Ovary (tissue), 9 donors: ENCODE data around the gene ZNFX1. TPM values are rescaled to one million over a fixed set of nuclear protein-coding genes. Genes with fewer than 3 reads are reported as not detected.

Experiments used
- DNase-seq, 5 donors: peaks; one replicate each; pipeline ENCODE4 v3.0.0-alpha.2; 2019 to 2020
- H3K27ac ChIP-seq, 2 donors: fragments of 200-600 bp; one replicate each; pipeline versions ENCODE4 v1.5.1 to v1.8.0; 2019 to 2022
- H3K27me3 ChIP-seq: fragments of 200-600 bp; one replicate; pipeline ENCODE4 v1.8.0; 2022
- H3K36me3 ChIP-seq: fragments of 200-600 bp; sonication (generic); one replicate; pipeline ENCODE4 v1.5.1; 2019
- H3K4me1 ChIP-seq: one replicate; pipeline ENCODE4 v1.8.1; 2013; ENCODE audit warnings: mild to moderate bottlenecking, moderate library complexity; ENCODE audit not compliant: insufficient read depth
- H3K4me3 ChIP-seq: fragments of 200-600 bp; sonication (generic); one replicate; pipeline ENCODE4 v1.5.1; 2017
- H3K9me3 ChIP-seq, 2 donors: fragments of 200-600 bp in 1 of 2; sonication (generic) in 1 of 2; one replicate each; pipeline versions ENCODE4 v1.5.1 to v1.8.1; 2013 to 2019; ENCODE audit warnings: mild to moderate bottlenecking in 1 of 2, moderate library complexity in 1 of 2
- CTCF ChIP-seq, 3 donors: fragments of 450-650 bp in 2 of 3; fragments of 200-600 bp in 1 of 3; IDR thresholded peaks; one replicate each; pipeline versions ENCODE4 v1.5.1 to v1.8.0; 2016 to 2022; ENCODE audit warnings: antibody characterized with exemption in 3 of 3, mild to moderate bottlenecking in 1 of 3
- EP300 ChIP-seq: sonication (generic); formaldehyde crosslinking; IDR thresholded peaks from one replicate; pipeline ENCODE4 v1.6.1; 2017; ENCODE audit warnings: antibody characterized with exemption
- POLR2A ChIP-seq: fragments of 450-650 bp; IDR thresholded peaks from one replicate; pipeline ENCODE4 v1.6.1; 2017; ENCODE audit warnings: antibody characterized with exemption, mild to moderate bottlenecking, moderate library complexity
- WGBS, 3 donors: extraction: QIAGEN DNeasy Blood & Tissue Kit in 1 of 3; methylation state at CpG; one replicate each; pipeline versions ENCODE4 v1.1.5 to v1.1.7; 2013 to 2017; 5-methylcytosine and 5-hydroxymethylcytosine counted together
- intact Hi-C, 4 donors: fragments of 100-400 bp; cut with DNase I; formaldehyde crosslinking; loops; one replicate each; pipeline versions ENCODE4 v1.11.0 to v1.15.1; 2022 to 2023
- polyA plus RNA-seq, 2 donors: library from polyadenylated mRNA; stranded (reverse); fragments of 200-250 nt in 1 of 2; fragments of 350-450 nt in 1 of 2; fragmentation: Illumina TruSeq in 1 of 2; extraction: RNeasy Lipid Tissue Mini Kit (QIAGEN cat#74804) in 1 of 2; gene quantifications; one replicate each; pipeline ENCODE4 v1.2.3, GENCODE V29; 2013 to 2014
- total RNA-seq, 7 donors: library from RNA; depleted of rRNA in 2 of 7; stranded (reverse); fragments of >200 nt in 2 of 7; fragmentation: NEBNext Ultra II Directional in 3 of 7; extraction: Animal tissue kit (Norgen Biotek cat#: 25700) in 3 of 7; gene quantifications; one replicate each; pipeline versions ENCODE4 v1.1.0 to v1.2.4, GENCODE V29; 2016 to 2023
- donor health status: DM: no; HTN: no; CAD: no; lungs with moderate emphysema.
- donor health status: DM: no; HTN: no; CAD: no.
- donor health status: Bipolar disorder and iron deficiency.
- donor health status: DM: yes; HTN: yes; CAD: no.
- donor health status: DM: no; HTN: no; CAD: no.
- donor health status: DM: yes; HTN: yes; CAD: no.

ZNFX1 gene
- total and polyA plus RNA-seq, 9 donors: 9.2 to 38.1 (median 23.5) TPM

- H3K9me3 ChIP-seq: peaks cover 0 to 19% of the 10 kb centered on the region in 2 donors
- intact Hi-C loops: loop anchor here in 1 of 4 donors (10.0 kb wide), 1 partner anchor 54 kb away; no protein-coding TSS in a partner anchor
- WGBS, 3 donors: 11 to 16% (median 13%) methylated on average over 33 of the region's 33 CpGs
- H3K4me1 ChIP-seq: peaks cover 15% of the 10 kb centered on the region
- DNase-seq: peak in 4 of 5 donors; percentile 12 to 47 (median 36)
- H3K27me3 ChIP-seq: no peaks in the 10 kb centered on the region
- H3K27ac ChIP-seq: peak overlapping the region; percentile 98 to 99
- no peaks in the 10 kb centered on the region for H3K36me3 ChIP-seq
- H3K4me3 ChIP-seq: peak overlapping the region; percentile 58
- TF ChIP-seq POLR2A: no peak
- TF ChIP-seq CTCF (IDR thresholded peaks at IDR 0.05): no peak
- TF ChIP-seq EP300: no peak
These were observed 1.2 kb upstream of the ZNFX1 start for GRCh38 chr20:49278818-49279676.

GRCh38 chr20:49277786-49278035, 146 bp downstream of the ZNFX1 start:
- no peaks in the 10 kb centered on the region for H3K36me3 ChIP-seq
- peaks cover 15% of the 10 kb centered on the region for H3K4me1 ChIP-seq
- intact Hi-C loops: loop anchor here in 1 of 4 donors (10.0 kb wide), 1 partner anchor 53 kb away; no protein-coding TSS in a partner anchor

GRCh38 chr20:49276961-49277785, 684 bp downstream of the ZNFX1 start:
- WGBS, 3 donors: 1% methylated on average over 30 to 31 of the region's 31 CpGs
- intact Hi-C loops: loop anchor here in 1 of 4 donors (10.0 kb wide), 1 partner anchor 52 kb away; no protein-coding TSS in a partner anchor
- H3K4me1 ChIP-seq: peaks cover 15% of the 10 kb centered on the region
- peak overlapping the region; percentile 98 to 99 for H3K27ac ChIP-seq
- peak; percentile 37 to 68 (median 63) for DNase-seq
- H3K27me3 ChIP-seq: no peaks in the 10 kb centered on the region
- H3K36me3 ChIP-seq: no peaks in the 10 kb centered on the region
- peak overlapping the region; percentile 58 for H3K4me3 ChIP-seq
- peaks cover 0 to 12% of the 10 kb centered on the region in 2 donors for H3K9me3 ChIP-seq
- no peak for TF ChIP-seq EP300
- TF ChIP-seq CTCF (IDR thresholded peaks at IDR 0.05): no peak
- no peak for TF ChIP-seq POLR2A

More at GRCh38 chr20:49277786-49278035, 146 bp downstream of the ZNFX1 start:
- no peak for DNase-seq
- Histone ChIP-seq H3K27ac (peak overlapping the region; percentile 98 to 99), H3K27me3 (no peaks in the 10 kb centered on the region), H3K4me3 (peak overlapping the region; percentile 58), H3K9me3 (peaks cover 0 to 14% of the 10 kb centered on the region in 2 donors)
- WGBS, 3 donors: 0 to 1% (median 1%) methylated on average over 17 to 22 of the region's 22 CpGs
- TF ChIP-seq CTCF (IDR thresholded peaks at IDR 0.05) (no peak), POLR2A (no peak)

- Histone ChIP-seq H3K4me3 (peak overlapping the region; percentile 58), H3K9me3 (peaks cover 0 to 8% of the 10 kb centered on the region in 2 donors), H3K4me1 (peaks cover 15% of the 10 kb centered on the region), H3K36me3 (no peaks in the 10 kb centered on the region), H3K27me3 (no peaks in the 10 kb centered on the region), H3K27ac (peak overlapping the region; percentile 42 to 98)
- TF ChIP-seq CTCF (IDR thresholded peaks at IDR 0.05) (no peak), POLR2A (no peak), EP300 (no peak)
- no peak for DNase-seq
- WGBS, 3 donors: 14 to 17% (median 14%) methylated on average over 3 of the region's 3 CpGs
- intact Hi-C loops: loop anchor here in 1 of 4 donors (10.0 kb wide), 1 partner anchor 52 kb away; no protein-coding TSS in a partner anchor
These were observed 1.5 kb downstream of the ZNFX1 start for GRCh38 chr20:49276161-49276960.
